Stomach (tissue), 9 donors: ENCODE measurements around the gene TXNDC5. TPM values are rescaled to one million over a fixed set of nuclear protein-coding genes. Genes with fewer than 3 reads are reported as not detected.
"Not testable (repeated sequence)": the region's sequence is repeated elsewhere in the genome, so short reads cannot be mapped to it uniquely, and the experiment has no call there.

Source experiments
- DNase-seq, 2 donors: peaks; one replicate each; pipeline versions ENCODE4 v3.0.0 to v3.0.0-alpha.2; 2013 to 2019
- H3K27ac ChIP-seq, 5 donors: fragments of 200-600 bp in 4 of 5; sonication (generic) in 4 of 5; one replicate each; pipeline ENCODE4 v1.5.1; 2013 to 2019; ENCODE audit warnings: mild to moderate bottlenecking in 1 of 5, moderate library complexity in 1 of 5
- H3K27me3 ChIP-seq, 3 donors: fragments of 200-600 bp; sonication (generic); one replicate each; pipeline ENCODE4 v1.5.1; 2017 to 2019; ENCODE audit warnings: mixed run types in 1 of 3
- H3K36me3 ChIP-seq, 4 donors: fragments of 200-600 bp; sonication (generic); 1 replicate in 3 of 4; 2 replicates in 1 of 4; pipeline ENCODE4 v1.5.1; 2016 to 2019
- H3K4me1 ChIP-seq, 4 donors: fragments of 200-600 bp; sonication (generic); one replicate each; pipeline ENCODE4 v1.5.1; 2016 to 2019
- H3K4me3 ChIP-seq, 4 donors: fragments of 200-600 bp; sonication (generic) in 3 of 4; one replicate each; pipeline ENCODE4 v1.5.1; 2016 to 2019; ENCODE audit warnings: mild to moderate bottlenecking in 1 of 4
- H3K9me3 ChIP-seq, 4 donors: fragments of 200-600 bp; sonication (generic); one replicate each; pipeline ENCODE4 v1.5.1; 2016 to 2019
- CTCF ChIP-seq, 7 experiments: fragments of 450-650 bp in 4 of 7; fragments of 200-600 bp in 3 of 7; sonication (generic) in 3 of 7; IDR thresholded peaks; one replicate each; pipeline ENCODE4 v1.5.1; 2016 to 2019; ENCODE audit warnings: antibody characterized with exemption in 7 of 7, control low read depth in 2 of 7, mild to moderate bottlenecking in 1 of 7
- EP300 ChIP-seq: sonication (generic); formaldehyde crosslinking; IDR thresholded peaks from one replicate; pipeline ENCODE4 v1.6.1; 2017; ENCODE audit warnings: antibody characterized with exemption
- POLR2A ChIP-seq, 4 donors: fragments of 450-650 bp; IDR thresholded peaks; one replicate each; pipeline ENCODE4 v1.6.1; 2016; ENCODE audit warnings: antibody characterized with exemption in 4 of 4, control low read depth in 2 of 4, mild to moderate bottlenecking in 1 of 4, moderate library complexity in 1 of 4
- POLR2AphosphoS5 ChIP-seq, 3 donors: sonication (generic); formaldehyde crosslinking; IDR thresholded peaks; one replicate each; pipeline ENCODE4 v1.6.1; 2016; ENCODE audit warnings: antibody characterized with exemption in 3 of 3
- WGBS, 5 donors: extraction: QIAGEN DNeasy Blood & Tissue Kit in 3 of 5; methylation state at CpG; one replicate each; pipeline versions ENCODE4 v1.1.5 to v1.1.7; 2013 to 2018; 5-methylcytosine and 5-hydroxymethylcytosine counted together
- intact Hi-C: fragments of 100-400 bp; cut with DNase I; formaldehyde crosslinking; loops from one replicate; pipeline ENCODE4 v1.15.1; 2023; ENCODE audit warnings: low total_unique reads
- polyA plus RNA-seq, 3 donors: library from polyadenylated mRNA; stranded (reverse); fragments of 200-250 nt; gene quantifications; one replicate each; pipeline ENCODE4 v1.2.3, GENCODE V29; 2013
- total RNA-seq, 5 donors: library from RNA; depleted of rRNA; stranded (reverse); fragments of >200 nt; gene quantifications; one replicate each; pipeline versions ENCODE4 v1.1.0 to v1.2.3, GENCODE V29; 2014 to 2016
- donor health status: healthy with polysubstance abuse.
- donor health status: Bipolar disorder and iron deficiency.
- donor health status: healthy.

Gene TXNDC5
- total and polyA plus RNA-seq, 8 donors = 27.4 to 260 (median 48.2) TPM

DNA sequence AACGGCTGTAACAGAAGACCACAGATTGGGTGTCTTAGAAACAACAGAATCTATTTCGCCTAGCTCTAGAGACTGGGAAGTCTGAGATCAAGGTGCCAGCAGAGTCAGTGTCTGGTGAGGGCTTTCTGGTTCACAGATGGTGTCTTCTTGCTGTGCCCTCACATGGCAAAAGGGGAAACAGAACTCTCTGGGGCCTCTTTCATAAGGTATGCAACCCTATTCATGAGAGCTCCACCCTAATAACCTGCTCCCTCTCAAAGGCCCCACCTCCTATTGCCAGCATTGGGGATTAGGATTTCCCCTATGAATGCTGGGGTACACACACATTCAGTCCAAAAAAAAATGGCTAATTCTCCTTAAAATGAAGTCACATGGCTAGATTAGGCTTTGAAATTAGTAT, 10.0 kb downstream of the TXNDC5 start:
- DNase-seq = no peak
- no peak overlapping the region for H3K4me3 ChIP-seq
- no peak for TF ChIP-seq POLR2AphosphoS5 (IDR thresholded peaks at IDR 0.05)
- no peak for TF ChIP-seq EP300
- TF ChIP-seq POLR2A (IDR thresholded peaks at IDR 0.05) = no peak
- no peak for TF ChIP-seq CTCF (IDR thresholded peaks at IDR 0.05)
- intact Hi-C loops = no loop called here
- H3K27ac ChIP-seq = no peak overlapping the region
- 70 to 81% (median 73%) methylated on average over 2 of the region's 2 CpGs for WGBS, 5 donors
- H3K27me3 ChIP-seq = no peaks in the 10 kb centered on the region
- peaks cover 0 to 14% (median 5%) of the 10 kb centered on the region in 4 donors for H3K4me1 ChIP-seq
- peaks cover 65 to 93% (median 91%) of the 10 kb centered on the region in 4 donors for H3K36me3 ChIP-seq
- H3K9me3 ChIP-seq = no peaks in the 10 kb centered on the region

- Histone ChIP-seq H3K27me3 (no peaks in the 10 kb centered on the region), H3K4me3 (no peak overlapping the region), H3K9me3 (no peaks in the 10 kb centered on the region), H3K4me1 (peaks cover 0 to 8% (median 3%) of the 10 kb centered on the region in 4 donors), H3K36me3 (peaks cover 71 to 100% (median 98%) of the 10 kb centered on the region in 4 donors), H3K27ac (no peak overlapping the region)
- TF ChIP-seq POLR2AphosphoS5 (IDR thresholded peaks at IDR 0.05) = no peak
- no peak for TF ChIP-seq EP300
- no peak for TF ChIP-seq CTCF (IDR thresholded peaks at IDR 0.05)
- TF ChIP-seq POLR2A (IDR thresholded peaks at IDR 0.05) = no peak
- intact Hi-C loops = no loop called here
- no peak for DNase-seq
- WGBS, 5 donors = 60 to 71% (median 61%) methylated on average over 4 of the region's 4 CpGs
These were observed 10.7 kb downstream of the TXNDC5 start for GRCh38 chr6:7899889-7900213.

DNA sequence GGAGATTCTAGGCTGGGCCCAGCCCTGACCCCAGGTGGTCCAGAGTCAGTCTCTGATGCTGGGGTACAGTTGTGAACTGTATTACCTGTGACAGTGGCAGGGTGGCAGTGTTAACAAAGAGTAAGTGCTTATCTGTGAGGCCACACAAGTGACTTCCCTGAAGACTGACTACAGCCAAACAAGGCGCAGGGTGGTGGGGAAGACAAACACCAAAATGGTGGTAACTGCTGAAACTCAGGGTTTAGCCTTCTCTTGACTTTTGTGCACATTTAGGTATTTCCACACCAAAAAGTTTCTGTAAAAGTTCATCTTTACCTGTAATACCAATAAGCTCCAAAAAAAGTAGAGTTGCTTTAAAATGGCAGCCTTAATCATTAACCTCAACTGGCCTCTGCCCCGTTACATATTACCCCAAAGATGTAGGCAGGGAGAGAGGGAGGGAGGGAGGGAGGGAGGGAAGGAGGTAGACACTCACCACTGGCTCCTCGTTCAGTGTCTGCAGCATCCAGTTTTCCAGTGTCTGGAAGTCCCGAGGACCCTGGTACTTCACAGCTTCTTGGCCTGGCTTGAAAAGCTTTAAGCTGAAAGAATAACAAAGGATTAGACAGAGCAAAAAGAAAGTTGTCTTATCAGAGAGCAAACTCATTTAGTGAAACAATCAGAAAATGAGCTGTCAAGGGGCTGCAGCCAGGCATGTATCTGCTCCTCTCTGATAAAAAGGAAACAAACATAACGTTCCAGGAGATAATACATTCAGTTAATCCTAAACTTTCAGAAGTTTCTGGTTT, 11.3 kb downstream of the TXNDC5 start:
- 56 to 68% (median 60%) methylated on average over 5 of the region's 5 CpGs for WGBS, 5 donors
- Histone ChIP-seq H3K4me3 (no peak overlapping the region), H3K36me3 (peaks cover 71 to 100% (median 99%) of the 10 kb centered on the region in 4 donors), H3K27me3 (no peaks in the 10 kb centered on the region), H3K4me1 (peaks cover 0 to 6% (median 3%) of the 10 kb centered on the region in 4 donors), H3K27ac (peak overlapping the region in 1 of 5 donors; percentile 14), H3K9me3 (no peaks in the 10 kb centered on the region)
- intact Hi-C loops = no loop called here
- TF ChIP-seq EP300 = no peak
- no peak for TF ChIP-seq POLR2A (IDR thresholded peaks at IDR 0.05)
- no peak for TF ChIP-seq CTCF (IDR thresholded peaks at IDR 0.05)
- TF ChIP-seq POLR2AphosphoS5 (IDR thresholded peaks at IDR 0.05) = no peak
- DNase-seq = no peak

DNA sequence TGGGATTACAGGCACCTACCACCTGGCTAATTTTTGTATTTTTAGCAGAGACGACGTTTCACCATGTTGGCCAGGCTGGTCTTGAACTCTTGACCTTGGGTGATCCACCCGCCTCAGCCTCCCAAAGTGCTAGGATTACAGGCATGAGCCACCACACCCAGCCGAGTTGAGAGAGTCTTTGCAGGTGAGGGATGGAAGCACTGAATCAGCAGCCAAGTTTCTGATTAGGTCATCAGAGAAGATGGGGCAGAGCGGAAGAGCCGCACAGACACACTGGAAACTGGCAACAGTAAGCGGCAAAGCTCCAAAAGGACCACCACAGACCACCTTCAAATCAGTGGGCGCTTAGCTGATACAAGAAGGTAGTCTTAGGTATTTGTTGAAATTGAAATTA, 12.4 kb downstream of the TXNDC5 start:
- H3K27me3 ChIP-seq, H3K4me1 ChIP-seq, H3K4me3 ChIP-seq, H3K9me3 ChIP-seq, intact Hi-C loops, H3K27ac ChIP-seq, DNase-seq: not testable (repeated sequence)
- 82 to 92% (median 89%) methylated on average over 7 to 8 of the region's 8 CpGs for WGBS, 5 donors
- peaks cover 71 to 100% (median 99%) of the 10 kb centered on the region in 4 donors for H3K36me3 ChIP-seq
